ENCODE data around the gene COX7A2L.

The COX7A2L gene

DNA sequence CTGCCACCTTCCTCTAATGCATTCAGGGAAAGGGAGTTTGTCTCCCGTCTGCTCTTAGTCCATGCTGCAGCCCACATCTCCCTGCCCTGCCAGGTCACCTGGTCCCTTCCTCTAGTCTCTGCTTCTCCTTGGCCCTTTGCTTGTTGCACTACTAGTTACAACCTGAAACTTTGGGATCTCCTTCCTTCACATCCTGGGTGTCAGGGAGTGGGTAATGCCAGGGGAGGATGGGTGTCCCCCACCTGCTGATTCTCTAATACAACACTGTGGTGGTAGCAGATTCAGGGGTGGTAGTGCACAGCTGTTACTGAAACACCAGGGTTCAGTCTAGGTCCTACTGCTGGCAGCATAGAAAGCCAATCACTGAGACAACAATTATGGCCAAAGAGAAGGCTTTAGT is 31.2 kb upstream of the COX7A2L start:
- no peak for TF ChIP-seq EZH2phosphoT487 (conservative IDR thresholded peaks at IDR 0.05; ENCODE audit: low read length)
- TF ChIP-seq, protein P1, sequence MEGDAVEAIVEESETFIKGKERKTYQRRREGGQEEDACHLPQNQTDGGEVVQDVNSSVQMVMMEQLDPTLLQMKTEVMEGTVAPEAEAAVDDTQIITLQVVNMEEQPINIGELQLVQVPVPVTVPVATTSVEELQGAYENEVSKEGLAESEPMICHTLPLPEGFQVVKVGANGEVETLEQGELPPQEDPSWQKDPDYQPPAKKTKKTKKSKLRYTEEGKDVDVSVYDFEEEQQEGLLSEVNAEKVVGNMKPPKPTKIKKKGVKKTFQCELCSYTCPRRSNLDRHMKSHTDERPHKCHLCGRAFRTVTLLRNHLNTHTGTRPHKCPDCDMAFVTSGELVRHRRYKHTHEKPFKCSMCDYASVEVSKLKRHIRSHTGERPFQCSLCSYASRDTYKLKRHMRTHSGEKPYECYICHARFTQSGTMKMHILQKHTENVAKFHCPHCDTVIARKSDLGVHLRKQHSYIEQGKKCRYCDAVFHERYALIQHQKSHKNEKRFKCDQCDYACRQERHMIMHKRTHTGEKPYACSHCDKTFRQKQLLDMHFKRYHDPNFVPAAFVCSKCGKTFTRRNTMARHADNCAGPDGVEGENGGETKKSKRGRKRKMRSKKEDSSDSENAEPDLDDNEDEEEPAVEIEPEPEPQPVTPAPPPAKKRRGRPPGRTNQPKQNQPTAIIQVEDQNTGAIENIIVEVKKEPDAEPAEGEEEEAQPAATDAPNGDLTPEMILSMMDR (IDR thresholded peaks at IDR 0.05; ENCODE audit: insufficient read depth, low read length, poor library complexity, severe bottlenecking) = no peak
- H2AFZ ChIP-seq (ENCODE audit: low read depth, low read length, severe bottlenecking) = no peak overlapping the region
- H3K27me3 ChIP-seq (ENCODE audit: low read length) = no peaks in the 10 kb centered on the region
- no peak overlapping the region for H3K4me2 ChIP-seq (ENCODE audit: low read depth, low read length, poor library complexity, severe bottlenecking)
- no peaks in the 10 kb centered on the region for H4K20me1 ChIP-seq (ENCODE audit: low read depth, low read length)
- no peaks in the 10 kb centered on the region for H3F3A ChIP-seq (ENCODE audit: insufficient read depth)
- no peak overlapping the region for H3K27ac ChIP-seq (ENCODE audit: low read depth, low read length)
- no peak overlapping the region for H3K9ac ChIP-seq (ENCODE audit: low read length)
- H3K9me3 ChIP-seq (ENCODE audit: insufficient read depth, low read length) = no peaks in the 10 kb centered on the region
- H3K36me3 ChIP-seq (ENCODE audit: low read length) = no peaks in the 10 kb centered on the region
- no peak overlapping the region for H3K4me3 ChIP-seq (ENCODE audit: insufficient read depth, low read length, poor library complexity, severe bottlenecking)
- no peaks in the 10 kb centered on the region for H3K9me2 ChIP-seq (replicated peaks; ENCODE audit: insufficient read depth, low read length)
- H3K79me2 ChIP-seq (ENCODE audit: insufficient read depth, low read length) = no peaks in the 10 kb centered on the region

DNA sequence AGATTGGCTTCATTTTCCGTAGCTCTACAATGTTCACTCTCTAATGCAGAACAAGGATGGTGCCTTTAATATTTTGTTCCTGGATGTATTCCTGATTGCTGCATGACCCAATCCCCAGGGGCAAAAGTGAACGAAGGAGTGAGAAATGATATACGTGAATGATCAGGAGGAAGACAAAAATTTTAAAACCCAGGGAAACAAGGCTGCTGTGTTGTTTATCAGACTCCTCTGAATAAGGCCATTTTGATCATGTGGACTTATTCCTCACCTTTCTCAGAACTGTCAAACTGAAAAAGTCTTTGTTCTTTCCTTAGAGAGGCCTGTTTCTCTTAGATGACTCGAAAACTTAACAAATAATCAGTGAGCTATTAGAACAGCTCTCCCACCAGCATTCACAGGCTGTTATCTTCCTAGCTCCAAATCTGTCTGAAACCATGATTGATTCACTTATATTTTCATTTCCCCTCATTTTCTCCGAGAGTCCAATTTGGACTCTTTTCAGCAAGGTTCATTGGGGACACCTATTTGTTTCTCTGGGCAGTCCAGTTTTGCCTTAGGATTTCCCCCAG is 29.5 kb upstream of the COX7A2L start:
- H3K9ac ChIP-seq (ENCODE audit: low read length) = no peak overlapping the region
- no peak overlapping the region for H3K27ac ChIP-seq (ENCODE audit: low read depth, low read length)
- no peak overlapping the region for H2AFZ ChIP-seq (ENCODE audit: low read depth, low read length, severe bottlenecking)
- no peaks in the 10 kb centered on the region for H4K20me1 ChIP-seq (ENCODE audit: low read depth, low read length)
- no peaks in the 10 kb centered on the region for H3K9me3 ChIP-seq (ENCODE audit: insufficient read depth, low read length)
- no peak overlapping the region for H3K4me3 ChIP-seq (ENCODE audit: insufficient read depth, low read length, poor library complexity, severe bottlenecking)
- no peaks in the 10 kb centered on the region for H3F3A ChIP-seq (ENCODE audit: insufficient read depth)
- no peaks in the 10 kb centered on the region for H3K9me2 ChIP-seq (replicated peaks; ENCODE audit: insufficient read depth, low read length)
- H3K36me3 ChIP-seq (ENCODE audit: low read length) = no peaks in the 10 kb centered on the region
- H3K27me3 ChIP-seq (ENCODE audit: low read length) = no peaks in the 10 kb centered on the region
- TF ChIP-seq EZH2phosphoT487 (conservative IDR thresholded peaks at IDR 0.05; ENCODE audit: low read length) = no peak
- TF ChIP-seq, protein P1 (IDR thresholded peaks at IDR 0.05; ENCODE audit: insufficient read depth, low read length, poor library complexity, severe bottlenecking) = no peak
- no peak overlapping the region for H3K4me2 ChIP-seq (ENCODE audit: low read depth, low read length, poor library complexity, severe bottlenecking)
- no peaks in the 10 kb centered on the region for H3K79me2 ChIP-seq (ENCODE audit: insufficient read depth, low read length)

DNA sequence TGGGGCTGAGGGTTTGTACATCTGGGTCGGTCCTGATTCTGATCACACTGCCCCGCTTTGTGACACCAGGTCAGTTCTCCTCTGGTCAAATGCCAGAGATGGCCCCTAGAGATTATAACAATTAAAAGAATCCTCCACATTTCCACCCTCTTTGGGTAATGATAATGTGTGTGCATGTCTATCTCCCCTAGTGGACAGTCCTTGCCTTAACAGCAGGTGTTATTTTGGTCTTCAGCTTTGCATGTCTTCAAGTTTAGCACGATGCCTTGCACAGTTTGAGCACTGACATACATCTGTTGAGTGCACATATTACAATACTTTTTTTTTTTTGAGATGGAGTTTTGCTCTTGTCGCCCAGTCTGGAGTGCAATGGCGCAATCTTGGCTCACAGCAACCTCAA is 25.7 kb upstream of the COX7A2L start:
- Histone ChIP-seq H3K36me3 (ENCODE audit: low read length) (no peaks in the 10 kb centered on the region), H3K27ac (ENCODE audit: low read depth, low read length) (no peak overlapping the region), H3K9ac (ENCODE audit: low read length) (no peak overlapping the region), H3F3A (ENCODE audit: insufficient read depth) (no peaks in the 10 kb centered on the region), H3K9me3 (ENCODE audit: insufficient read depth, low read length) (no peaks in the 10 kb centered on the region), H3K27me3 (ENCODE audit: low read length) (no peaks in the 10 kb centered on the region), H3K79me2 (ENCODE audit: insufficient read depth, low read length) (no peaks in the 10 kb centered on the region), H4K20me1 (ENCODE audit: low read depth, low read length) (no peaks in the 10 kb centered on the region), H2AFZ (ENCODE audit: low read depth, low read length, severe bottlenecking) (no peak overlapping the region), H3K4me2 (ENCODE audit: low read depth, low read length, poor library complexity, severe bottlenecking) (no peak overlapping the region), H3K4me3 (ENCODE audit: insufficient read depth, low read length, poor library complexity, severe bottlenecking) (no peak overlapping the region), H3K9me2 (replicated peaks; ENCODE audit: insufficient read depth, low read length) (no peaks in the 10 kb centered on the region)
- TF ChIP-seq, protein P1 (IDR thresholded peaks at IDR 0.05; ENCODE audit: insufficient read depth, low read length, poor library complexity, severe bottlenecking) = peak; percentile 9
- no peak for TF ChIP-seq EZH2phosphoT487 (conservative IDR thresholded peaks at IDR 0.05; ENCODE audit: low read length)

Data from SU-DHL-6 (cell line).